GM19351 (cell line): Measurements from ENCODE around the gene SLITRK1.

ENCODE experiments used
- ATAC-seq: cut with Tn5 transposase; IDR thresholded peaks from one replicate; pipeline ENCODE4 v1.9.1; 2021; ENCODE audit warnings: mild to moderate bottlenecking, moderate library complexity; ENCODE audit not compliant: unreplicated experiment

Gene SLITRK1

DNA sequence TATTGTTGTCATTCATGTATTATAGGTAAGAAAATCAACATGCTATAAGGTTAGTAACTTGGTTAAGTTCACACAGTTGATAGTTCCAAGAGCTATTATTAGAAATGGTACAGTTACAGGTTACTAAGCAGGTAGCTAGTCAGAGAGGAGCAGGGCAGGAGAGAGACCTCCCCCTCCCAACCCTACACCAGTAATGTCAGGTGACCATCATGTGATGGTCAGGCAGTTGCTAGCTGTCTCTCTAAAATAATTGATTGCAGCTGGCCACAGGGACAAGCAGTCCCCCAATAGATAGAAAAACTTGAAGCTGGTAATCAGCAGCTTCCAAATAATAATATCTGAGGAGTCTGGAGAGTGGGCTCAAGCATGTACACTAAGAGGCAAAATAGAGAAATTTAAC lies 14.6 kb downstream of the SLITRK1 start:
- ATAC-seq = no peak

GRCh38 chr13:83865161-83866137 lies 16.8 kb downstream of the SLITRK1 start:
- ATAC-seq = no peak

GRCh38 chr13:83853771-83854170 lies 28.5 kb downstream of the SLITRK1 start:
- no peak for ATAC-seq

- ATAC-seq = no peak
Measured at GRCh38 chr13:83845106-83845505, 37.2 kb downstream of the SLITRK1 start.

GRCh38 chr13:83839146-83839545 lies 43.1 kb downstream of the SLITRK1 start:
- ATAC-seq = no peak

DNA sequence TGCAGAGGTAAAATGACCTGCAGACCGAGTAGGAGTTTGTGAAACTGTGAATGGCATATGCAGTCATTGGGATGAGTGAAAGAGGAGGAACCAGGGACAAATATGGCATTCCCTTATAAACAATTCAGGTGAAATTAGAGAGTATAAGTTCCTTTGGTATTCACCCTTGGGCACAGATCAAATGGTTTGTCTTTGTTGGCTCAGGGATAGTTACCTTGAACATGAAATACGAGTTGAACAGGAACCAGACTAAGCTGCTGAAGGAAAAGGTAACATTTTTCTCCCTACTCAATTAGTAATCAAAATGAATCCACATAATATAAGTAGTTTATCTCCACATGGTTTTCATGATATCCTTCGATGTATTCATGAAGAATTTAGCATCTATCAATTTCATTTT lies 50.5 kb downstream of the SLITRK1 start:
- ATAC-seq = no peak

DNA sequence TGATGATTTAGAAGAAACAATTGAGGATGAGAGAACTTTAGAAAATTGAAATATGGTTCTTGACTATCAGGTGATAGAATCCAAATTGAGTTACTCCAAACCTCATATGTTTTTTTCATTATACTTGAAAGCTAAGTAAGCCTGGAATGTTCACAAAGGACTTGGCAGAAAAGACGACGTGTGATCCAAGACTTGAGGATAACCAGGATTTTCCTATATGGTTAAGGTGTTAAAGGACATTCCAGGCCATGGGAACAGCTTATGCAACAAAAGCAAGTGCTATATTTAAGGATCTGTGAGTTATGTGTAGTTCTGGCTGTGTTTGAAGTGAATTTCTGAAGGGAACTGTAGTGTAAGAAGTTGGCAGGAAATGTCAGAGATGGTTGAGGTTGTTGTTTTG lies 52.5 kb downstream of the SLITRK1 start:
- no peak for ATAC-seq

GRCh38 chr13:83827338-83827737 lies 54.9 kb downstream of the SLITRK1 start:
- ATAC-seq = no peak
